DND-41 (cell line): Measurements from ENCODE around the gene TBX20.

Experiments used
- ATAC-seq: fragments of 200-7000 bp; cut with Tn5 transposase; 3 replicates; pipeline ENCODE4 v1.9.1; 2021; ENCODE audit warnings: low read depth; ENCODE audit not compliant: insufficient read depth
- DNase-seq: peaks from one replicate; pipeline ENCODE4 v3.0.0-alpha.2; 2020
- H2AFZ ChIP-seq: 2 replicates; pipeline ENCODE4 v1.6.0; 2012; ENCODE audit warnings: low read depth, low read length
- H3K27ac ChIP-seq: 2 replicates; pipeline ENCODE4 v1.5.1; 2012; ENCODE audit warnings: low read length, inconsistent platforms
- H3K27me3 ChIP-seq: fragments of 200-600 bp; sonication (generic); 2 replicates; pipeline ENCODE4 v1.6.0; 2012; ENCODE audit warnings: low read length, mild to moderate bottlenecking, inconsistent platforms; ENCODE audit not compliant: insufficient read depth, poor library complexity
- H3K36me3 ChIP-seq: 2 replicates; pipeline ENCODE4 v1.5.1; 2012; ENCODE audit warnings: low read length, inconsistent platforms; ENCODE audit not compliant: insufficient read depth
- H3K4me1 ChIP-seq: 2 replicates; pipeline ENCODE4 v1.5.1; 2012; ENCODE audit warnings: mild to moderate bottlenecking, low read length; ENCODE audit not compliant: insufficient read depth
- H3K4me2 ChIP-seq: 2 replicates; pipeline ENCODE4 v1.6.0; 2012; ENCODE audit warnings: mild to moderate bottlenecking, moderate library complexity, low read length, inconsistent platforms; ENCODE audit not compliant: insufficient read depth
- H3K4me3 ChIP-seq, 2 experiments: fragments of 200-600 bp in 1 of 2; shearing (Covaris generic) in 1 of 2; 2 replicates each; pipeline ENCODE4 v1.5.1; 2012 to 2016; ENCODE audit warnings: inconsistent platforms in 2 of 2, low read length in 2 of 2, mild to moderate bottlenecking in 2 of 2, low read depth in 1 of 2, moderate library complexity in 1 of 2
- H3K79me2 ChIP-seq: 2 replicates; pipeline ENCODE4 v1.6.0; 2012; ENCODE audit warnings: low read length, inconsistent platforms; ENCODE audit not compliant: insufficient read depth
- H3K9ac ChIP-seq: 2 replicates; pipeline ENCODE4 v1.6.0; 2012; ENCODE audit warnings: low read depth, mild to moderate bottlenecking, inconsistent platforms, low read length, moderate library complexity
- H3K9me3 ChIP-seq: 2 replicates; pipeline ENCODE4 v1.5.1; 2012; ENCODE audit warnings: low read length, moderate library complexity, mild to moderate bottlenecking, inconsistent platforms; ENCODE audit not compliant: insufficient read depth, severe bottlenecking
- H4K20me1 ChIP-seq: 2 replicates; pipeline ENCODE4 v1.6.0; 2012; ENCODE audit warnings: low read length; ENCODE audit not compliant: insufficient read depth
- EZH2 ChIP-seq: IDR thresholded peaks from 3 replicates; pipeline ENCODE4 v1.6.1; 2012; ENCODE audit warnings: borderline replicate concordance, low read depth, mild to moderate bottlenecking, moderate library complexity, low read length, inconsistent platforms; ENCODE audit not compliant: severe bottlenecking
- TF ChIP-seq, protein P1 (sequence below): IDR thresholded peaks from 2 replicates; pipeline ENCODE4 v1.5.1; 2012; ENCODE audit warnings: borderline replicate concordance, low read length, moderate library complexity, mild to moderate bottlenecking; ENCODE audit not compliant: poor library complexity, severe bottlenecking; ENCODE audit errors: extremely low read depth

TBX20 gene

DNA sequence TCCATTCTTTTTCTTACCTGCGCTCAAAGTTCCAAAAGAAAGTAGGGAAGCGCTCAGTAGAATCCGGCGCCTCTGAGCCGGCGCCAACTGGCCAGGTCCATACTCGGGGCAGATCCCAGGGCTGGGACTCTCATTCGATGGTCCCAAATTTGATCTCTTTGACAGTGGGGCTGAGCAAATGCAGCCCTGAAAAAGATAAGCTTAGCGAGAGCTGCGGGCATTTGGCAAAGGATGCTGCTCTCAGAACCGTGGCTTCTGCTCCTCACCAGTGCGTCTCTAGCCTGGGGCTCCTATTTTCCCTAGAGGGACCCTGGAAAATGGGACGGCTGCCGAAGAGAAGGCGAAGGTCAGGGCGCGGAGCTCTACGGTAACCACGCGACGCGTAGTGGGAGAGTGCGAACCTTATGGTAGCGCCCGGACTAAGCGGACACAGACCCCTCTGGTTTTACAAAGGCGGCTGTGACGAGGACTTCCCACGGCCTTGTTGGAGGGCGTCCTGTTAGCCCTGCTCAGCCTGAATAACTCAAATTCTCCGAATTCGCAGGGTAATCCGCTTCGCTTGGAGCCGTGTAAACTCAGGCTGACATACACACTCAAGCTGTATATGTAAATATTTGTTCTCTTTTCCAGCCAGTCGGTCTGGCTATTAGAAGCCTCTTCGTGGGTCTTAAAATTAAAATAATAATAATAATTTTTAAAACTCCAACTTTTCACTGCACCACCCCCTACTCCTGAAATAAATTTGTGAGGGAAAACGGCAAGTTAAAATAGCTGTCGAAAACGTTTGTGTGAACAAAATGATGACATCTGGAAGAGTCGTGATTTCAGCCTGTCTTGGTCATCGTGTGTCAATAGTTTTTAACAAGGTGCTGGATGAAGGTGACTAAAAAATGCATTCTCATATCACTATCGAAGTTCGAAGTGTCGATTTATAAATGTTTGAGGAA is 869 bp upstream of the TBX20 start:
- Histone ChIP-seq H4K20me1 (no peaks in the 10 kb centered on the region), H2AFZ (no peak overlapping the region), H3K9me3 (no peaks in the 10 kb centered on the region), H3K9ac (no peak overlapping the region), H3K4me1 (no peaks in the 10 kb centered on the region), H3K27ac (no peak overlapping the region), H3K4me3 (no peak overlapping the region), H3K27me3 (peaks cover 18% of the 10 kb centered on the region), H3K36me3 (no peaks in the 10 kb centered on the region), H3K79me2 (no peaks in the 10 kb centered on the region), H3K4me2 (no peak overlapping the region)
- TF ChIP-seq, protein P1, sequence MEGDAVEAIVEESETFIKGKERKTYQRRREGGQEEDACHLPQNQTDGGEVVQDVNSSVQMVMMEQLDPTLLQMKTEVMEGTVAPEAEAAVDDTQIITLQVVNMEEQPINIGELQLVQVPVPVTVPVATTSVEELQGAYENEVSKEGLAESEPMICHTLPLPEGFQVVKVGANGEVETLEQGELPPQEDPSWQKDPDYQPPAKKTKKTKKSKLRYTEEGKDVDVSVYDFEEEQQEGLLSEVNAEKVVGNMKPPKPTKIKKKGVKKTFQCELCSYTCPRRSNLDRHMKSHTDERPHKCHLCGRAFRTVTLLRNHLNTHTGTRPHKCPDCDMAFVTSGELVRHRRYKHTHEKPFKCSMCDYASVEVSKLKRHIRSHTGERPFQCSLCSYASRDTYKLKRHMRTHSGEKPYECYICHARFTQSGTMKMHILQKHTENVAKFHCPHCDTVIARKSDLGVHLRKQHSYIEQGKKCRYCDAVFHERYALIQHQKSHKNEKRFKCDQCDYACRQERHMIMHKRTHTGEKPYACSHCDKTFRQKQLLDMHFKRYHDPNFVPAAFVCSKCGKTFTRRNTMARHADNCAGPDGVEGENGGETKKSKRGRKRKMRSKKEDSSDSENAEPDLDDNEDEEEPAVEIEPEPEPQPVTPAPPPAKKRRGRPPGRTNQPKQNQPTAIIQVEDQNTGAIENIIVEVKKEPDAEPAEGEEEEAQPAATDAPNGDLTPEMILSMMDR: no peak
- TF ChIP-seq EZH2: no peak
- DNase-seq (no peak), ATAC-seq (no peak)

DNA sequence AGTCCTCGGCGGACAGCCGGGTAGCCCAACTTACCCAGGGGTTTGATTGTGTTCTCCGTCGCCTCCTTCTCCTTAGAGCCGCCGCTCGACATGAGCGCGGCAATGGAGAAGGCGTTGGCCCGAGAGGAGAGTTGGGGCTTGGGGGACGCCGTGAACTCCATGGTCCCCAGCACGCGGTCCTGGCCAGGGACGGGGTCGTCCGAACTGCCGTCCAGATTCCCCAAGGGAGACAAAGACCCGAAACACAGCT is 515 bp downstream of the TBX20 start:
- H3K4me3 ChIP-seq: no peak overlapping the region
- H3K9me3 ChIP-seq: no peaks in the 10 kb centered on the region
- ATAC-seq (no peak), DNase-seq (no peak)
- H3K9ac ChIP-seq: no peak overlapping the region
- H3K27me3 ChIP-seq: peaks cover 30% of the 10 kb centered on the region
- no peak for TF ChIP-seq EZH2
- TF ChIP-seq, protein P1: no peak
- no peak overlapping the region for H3K27ac ChIP-seq
- no peaks in the 10 kb centered on the region for H4K20me1 ChIP-seq
- no peaks in the 10 kb centered on the region for H3K4me1 ChIP-seq
- H3K4me2 ChIP-seq: no peak overlapping the region
- no peak overlapping the region for H2AFZ ChIP-seq
- no peaks in the 10 kb centered on the region for H3K79me2 ChIP-seq
- no peaks in the 10 kb centered on the region for H3K36me3 ChIP-seq

DNA sequence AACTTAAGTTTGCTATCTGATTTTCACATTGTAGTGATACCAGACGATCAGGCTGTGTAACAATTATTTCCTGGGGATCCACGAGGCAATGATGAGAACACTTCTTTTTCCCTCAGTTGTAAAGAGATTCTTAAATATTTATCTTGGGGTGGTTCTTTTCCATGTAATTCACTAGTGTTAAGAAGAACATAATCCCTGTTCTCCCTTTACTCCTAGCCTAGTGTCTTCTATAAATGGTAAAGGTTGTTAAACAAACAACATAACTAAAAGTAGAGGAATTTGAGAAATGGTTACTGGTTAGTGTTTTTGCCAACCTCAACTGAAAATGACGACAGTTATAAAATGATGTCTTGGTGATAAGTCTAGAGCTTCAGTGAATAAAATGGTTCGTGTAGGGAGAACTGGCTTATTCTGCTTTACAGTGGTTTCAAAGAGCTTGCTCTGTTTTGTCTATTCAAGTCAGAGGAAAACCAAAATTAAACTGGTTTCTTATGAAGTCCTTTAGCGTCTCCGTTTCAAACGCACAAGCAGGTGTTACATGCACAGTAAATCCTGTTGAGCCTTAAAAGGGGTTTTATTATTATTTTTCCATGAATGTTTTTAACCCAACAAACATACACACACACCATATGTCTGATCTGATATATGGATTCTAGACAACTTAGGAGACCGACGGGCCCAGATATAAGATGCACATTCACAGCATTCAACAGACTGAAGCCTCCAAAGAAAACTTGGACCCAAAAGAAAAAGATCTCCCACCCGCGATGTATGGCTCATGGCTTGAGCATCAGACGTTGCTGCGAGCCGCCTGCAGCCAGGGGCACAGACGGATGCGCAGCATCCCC is 1.1 kb downstream of the TBX20 start:
- H3K4me2 ChIP-seq: no peak overlapping the region
- H3K4me3 ChIP-seq: no peak overlapping the region
- no peak for DNase-seq

More for the DNA sequence above, 1.1 kb downstream of the TBX20 start:
- no peak overlapping the region for H3K9ac ChIP-seq
- H3K27me3 ChIP-seq: peaks cover 31% of the 10 kb centered on the region
- H3K9me3 ChIP-seq: no peaks in the 10 kb centered on the region
- no peaks in the 10 kb centered on the region for H4K20me1 ChIP-seq
- no peak overlapping the region for H3K27ac ChIP-seq
- H3K79me2 ChIP-seq: no peaks in the 10 kb centered on the region
- TF ChIP-seq, protein P1: no peak
- no peak for TF ChIP-seq EZH2
- H2AFZ ChIP-seq: no peak overlapping the region
- H3K4me1 ChIP-seq: no peaks in the 10 kb centered on the region
- no peaks in the 10 kb centered on the region for H3K36me3 ChIP-seq
- ATAC-seq: no peak
